ENCODE data around the gene FOXJ1. TPM values are rescaled to one million over a fixed set of nuclear protein-coding genes. Genes with fewer than 3 reads are reported as not detected.

The FOXJ1 gene
- total and polyA plus RNA-seq, 4 donors: under 0.01 to 1.5 TPM; not detected in 2

DNA sequence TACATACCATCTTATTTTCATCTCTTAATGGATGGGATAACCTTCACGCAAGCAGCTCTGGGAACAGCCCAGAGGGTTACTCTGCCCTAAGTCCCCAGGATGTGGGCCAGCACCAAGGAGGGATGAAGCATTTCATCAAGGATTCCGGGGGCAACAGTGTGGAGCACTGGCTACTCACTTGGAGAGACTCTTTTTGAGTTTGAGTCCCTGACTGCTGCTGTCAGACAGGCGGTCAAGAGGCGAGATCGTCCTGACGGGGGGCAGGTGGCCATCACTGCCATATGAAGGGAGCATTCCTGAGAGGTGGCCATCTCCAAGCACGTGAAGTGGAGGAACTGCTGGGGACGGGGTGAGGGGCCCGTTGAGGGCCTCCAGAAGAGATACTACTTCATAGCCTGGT, 18.1 kb upstream of the FOXJ1 start:
- no peak for DNase-seq (ENCODE audit: low spot score)
- no peak overlapping the region for H3K27ac ChIP-seq (ENCODE audit: low read depth in 1 of 2, low read length in 2 of 2)
- no peaks in the 10 kb centered on the region for H3K9me3 ChIP-seq (ENCODE audit: control insufficient read depth in 4 of 4, low read length in 3 of 4)
- peaks cover 0 to 4% (median 0%) of the 10 kb centered on the region in 4 donors for H3K4me1 ChIP-seq (ENCODE audit: control insufficient read depth in 4 of 4, insufficient read depth in 4 of 4, low read length in 3 of 4)
- no peaks in the 10 kb centered on the region for H3K36me3 ChIP-seq (ENCODE audit: control insufficient read depth in 4 of 4, insufficient read depth in 3 of 4, low read depth in 1 of 4, low read length in 3 of 4)
- TF ChIP-seq, protein P1, sequence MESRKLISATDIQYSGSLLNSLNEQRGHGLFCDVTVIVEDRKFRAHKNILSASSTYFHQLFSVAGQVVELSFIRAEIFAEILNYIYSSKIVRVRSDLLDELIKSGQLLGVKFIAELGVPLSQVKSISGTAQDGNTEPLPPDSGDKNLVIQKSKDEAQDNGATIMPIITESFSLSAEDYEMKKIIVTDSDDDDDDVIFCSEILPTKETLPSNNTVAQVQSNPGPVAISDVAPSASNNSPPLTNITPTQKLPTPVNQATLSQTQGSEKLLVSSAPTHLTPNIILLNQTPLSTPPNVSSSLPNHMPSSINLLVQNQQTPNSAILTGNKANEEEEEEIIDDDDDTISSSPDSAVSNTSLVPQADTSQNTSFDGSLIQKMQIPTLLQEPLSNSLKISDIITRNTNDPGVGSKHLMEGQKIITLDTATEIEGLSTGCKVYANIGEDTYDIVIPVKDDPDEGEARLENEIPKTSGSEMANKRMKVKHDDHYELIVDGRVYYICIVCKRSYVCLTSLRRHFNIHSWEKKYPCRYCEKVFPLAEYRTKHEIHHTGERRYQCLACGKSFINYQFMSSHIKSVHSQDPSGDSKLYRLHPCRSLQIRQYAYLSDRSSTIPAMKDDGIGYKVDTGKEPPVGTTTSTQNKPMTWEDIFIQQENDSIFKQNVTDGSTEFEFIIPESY (IDR thresholded peaks at IDR 0.05): no peak
- TF ChIP-seq HNF4A (conservative IDR thresholded peaks at IDR 0.05): no peak
- no peak for TF ChIP-seq TAF1 (conservative IDR thresholded peaks at IDR 0.05)
- no peak for TF ChIP-seq RXRA (IDR thresholded peaks at IDR 0.05)
- TF ChIP-seq, protein P2, sequence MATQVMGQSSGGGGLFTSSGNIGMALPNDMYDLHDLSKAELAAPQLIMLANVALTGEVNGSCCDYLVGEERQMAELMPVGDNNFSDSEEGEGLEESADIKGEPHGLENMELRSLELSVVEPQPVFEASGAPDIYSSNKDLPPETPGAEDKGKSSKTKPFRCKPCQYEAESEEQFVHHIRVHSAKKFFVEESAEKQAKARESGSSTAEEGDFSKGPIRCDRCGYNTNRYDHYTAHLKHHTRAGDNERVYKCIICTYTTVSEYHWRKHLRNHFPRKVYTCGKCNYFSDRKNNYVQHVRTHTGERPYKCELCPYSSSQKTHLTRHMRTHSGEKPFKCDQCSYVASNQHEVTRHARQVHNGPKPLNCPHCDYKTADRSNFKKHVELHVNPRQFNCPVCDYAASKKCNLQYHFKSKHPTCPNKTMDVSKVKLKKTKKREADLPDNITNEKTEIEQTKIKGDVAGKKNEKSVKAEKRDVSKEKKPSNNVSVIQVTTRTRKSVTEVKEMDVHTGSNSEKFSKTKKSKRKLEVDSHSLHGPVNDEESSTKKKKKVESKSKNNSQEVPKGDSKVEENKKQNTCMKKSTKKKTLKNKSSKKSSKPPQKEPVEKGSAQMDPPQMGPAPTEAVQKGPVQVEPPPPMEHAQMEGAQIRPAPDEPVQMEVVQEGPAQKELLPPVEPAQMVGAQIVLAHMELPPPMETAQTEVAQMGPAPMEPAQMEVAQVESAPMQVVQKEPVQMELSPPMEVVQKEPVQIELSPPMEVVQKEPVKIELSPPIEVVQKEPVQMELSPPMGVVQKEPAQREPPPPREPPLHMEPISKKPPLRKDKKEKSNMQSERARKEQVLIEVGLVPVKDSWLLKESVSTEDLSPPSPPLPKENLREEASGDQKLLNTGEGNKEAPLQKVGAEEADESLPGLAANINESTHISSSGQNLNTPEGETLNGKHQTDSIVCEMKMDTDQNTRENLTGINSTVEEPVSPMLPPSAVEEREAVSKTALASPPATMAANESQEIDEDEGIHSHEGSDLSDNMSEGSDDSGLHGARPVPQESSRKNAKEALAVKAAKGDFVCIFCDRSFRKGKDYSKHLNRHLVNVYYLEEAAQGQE (IDR thresholded peaks at IDR 0.05): no peak
- no peak for TF ChIP-seq NR2F2 (IDR thresholded peaks at IDR 0.05)
- H3K27me3 ChIP-seq (ENCODE audit: control insufficient read depth in 4 of 4, insufficient read depth in 4 of 4, low read length in 3 of 4): no peaks in the 10 kb centered on the region
- 96% methylated on average over 9 of the region's 9 CpGs for WGBS
- H3K4me3 ChIP-seq (ENCODE audit: low read depth in 1 of 3, low read length in 3 of 3): no peak overlapping the region
- H3K9ac ChIP-seq (ENCODE audit: low read depth in 1 of 2, low read length in 2 of 2): no peak overlapping the region

DNA sequence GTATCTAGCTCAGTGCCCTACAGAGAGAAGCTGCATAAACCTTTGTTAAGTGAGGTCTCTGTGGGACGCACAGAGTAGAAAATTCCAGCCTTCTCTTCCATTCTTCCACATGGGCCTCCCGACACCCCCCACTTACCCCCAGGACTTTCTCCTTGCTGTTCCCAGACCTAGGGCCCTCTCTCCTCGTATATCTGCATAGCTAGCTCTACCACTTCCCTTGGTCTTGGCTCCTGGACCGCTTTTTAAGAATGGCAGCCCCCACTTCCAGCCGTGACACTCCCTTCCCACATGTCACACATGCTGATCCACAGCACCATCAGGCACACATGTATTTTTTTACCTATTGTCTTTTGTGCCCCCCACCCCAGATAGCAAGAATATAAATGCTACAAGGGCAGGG, 16.7 kb upstream of the FOXJ1 start:
- H3K9ac ChIP-seq (ENCODE audit: low read depth in 1 of 2, low read length in 2 of 2): no peak overlapping the region
- DNase-seq (ENCODE audit: low spot score): no peak
- H3K27ac ChIP-seq (ENCODE audit: low read depth in 1 of 2, low read length in 2 of 2): no peak overlapping the region
- no peak for TF ChIP-seq FOXA1 (IDR thresholded peaks at IDR 0.05)
- TF ChIP-seq YY1 (IDR thresholded peaks at IDR 0.05): no peak
- TF ChIP-seq, protein P3, sequence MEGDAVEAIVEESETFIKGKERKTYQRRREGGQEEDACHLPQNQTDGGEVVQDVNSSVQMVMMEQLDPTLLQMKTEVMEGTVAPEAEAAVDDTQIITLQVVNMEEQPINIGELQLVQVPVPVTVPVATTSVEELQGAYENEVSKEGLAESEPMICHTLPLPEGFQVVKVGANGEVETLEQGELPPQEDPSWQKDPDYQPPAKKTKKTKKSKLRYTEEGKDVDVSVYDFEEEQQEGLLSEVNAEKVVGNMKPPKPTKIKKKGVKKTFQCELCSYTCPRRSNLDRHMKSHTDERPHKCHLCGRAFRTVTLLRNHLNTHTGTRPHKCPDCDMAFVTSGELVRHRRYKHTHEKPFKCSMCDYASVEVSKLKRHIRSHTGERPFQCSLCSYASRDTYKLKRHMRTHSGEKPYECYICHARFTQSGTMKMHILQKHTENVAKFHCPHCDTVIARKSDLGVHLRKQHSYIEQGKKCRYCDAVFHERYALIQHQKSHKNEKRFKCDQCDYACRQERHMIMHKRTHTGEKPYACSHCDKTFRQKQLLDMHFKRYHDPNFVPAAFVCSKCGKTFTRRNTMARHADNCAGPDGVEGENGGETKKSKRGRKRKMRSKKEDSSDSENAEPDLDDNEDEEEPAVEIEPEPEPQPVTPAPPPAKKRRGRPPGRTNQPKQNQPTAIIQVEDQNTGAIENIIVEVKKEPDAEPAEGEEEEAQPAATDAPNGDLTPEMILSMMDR (IDR thresholded peaks at IDR 0.05; ENCODE audit: low read depth, low read length, missing input control): no peak
- no peak for TF ChIP-seq RAD21 (IDR thresholded peaks at IDR 0.05)
- no peak for TF ChIP-seq FOXA2 (IDR thresholded peaks at IDR 0.05)
- no peak for TF ChIP-seq HNF4G (IDR thresholded peaks at IDR 0.05)
- TF ChIP-seq GABPA (IDR thresholded peaks at IDR 0.05 in 1 of 2, conservative IDR thresholded peaks at IDR 0.05 in 1 of 2): no peak
- no peak for TF ChIP-seq SP1 (IDR thresholded peaks at IDR 0.05)
- TF ChIP-seq RXRA (IDR thresholded peaks at IDR 0.05): no peak
- TF ChIP-seq TAF1 (conservative IDR thresholded peaks at IDR 0.05): no peak
- TF ChIP-seq HNF4A (conservative IDR thresholded peaks at IDR 0.05): no peak
- TF ChIP-seq, protein P2 (IDR thresholded peaks at IDR 0.05): no peak
- TF ChIP-seq, protein P4, sequence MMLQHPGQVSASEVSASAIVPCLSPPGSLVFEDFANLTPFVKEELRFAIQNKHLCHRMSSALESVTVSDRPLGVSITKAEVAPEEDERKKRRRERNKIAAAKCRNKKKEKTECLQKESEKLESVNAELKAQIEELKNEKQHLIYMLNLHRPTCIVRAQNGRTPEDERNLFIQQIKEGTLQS (IDR thresholded peaks at IDR 0.05): no peak
- TF ChIP-seq, protein P5, sequence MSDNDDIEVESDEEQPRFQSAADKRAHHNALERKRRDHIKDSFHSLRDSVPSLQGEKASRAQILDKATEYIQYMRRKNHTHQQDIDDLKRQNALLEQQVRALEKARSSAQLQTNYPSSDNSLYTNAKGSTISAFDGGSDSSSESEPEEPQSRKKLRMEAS (IDR thresholded peaks at IDR 0.05): no peak
- TF ChIP-seq, protein P1 (IDR thresholded peaks at IDR 0.05): no peak
- TF ChIP-seq EGR1 (IDR thresholded peaks at IDR 0.05; ENCODE audit: low read depth in 2 of 2): no peak
- TF ChIP-seq JUND (IDR thresholded peaks at IDR 0.05): no peak
- TF ChIP-seq NR2F2 (IDR thresholded peaks at IDR 0.05): no peak
- peaks cover 0 to 4% (median 0%) of the 10 kb centered on the region in 4 donors for H3K4me1 ChIP-seq (ENCODE audit: control insufficient read depth in 4 of 4, insufficient read depth in 4 of 4, low read length in 3 of 4)
- no peaks in the 10 kb centered on the region for H3K27me3 ChIP-seq (ENCODE audit: control insufficient read depth in 4 of 4, insufficient read depth in 4 of 4, low read length in 3 of 4)
- no peaks in the 10 kb centered on the region for H3K36me3 ChIP-seq (ENCODE audit: control insufficient read depth in 4 of 4, insufficient read depth in 3 of 4, low read depth in 1 of 4, low read length in 3 of 4)
- no peaks in the 10 kb centered on the region for H3K9me3 ChIP-seq (ENCODE audit: control insufficient read depth in 4 of 4, low read length in 3 of 4)
- 94% methylated on average over 5 of the region's 5 CpGs for WGBS
- no peak overlapping the region for H3K4me3 ChIP-seq (ENCODE audit: low read depth in 1 of 3, low read length in 3 of 3)
